Activated T-helper 1 cell treated with Interleukin-2 at 50 U/mL for 16 hours (primary cell): ENCODE measurements around the gene SUSD5.
"Not testable (repeated sequence)": the region's sequence is repeated elsewhere in the genome, so short reads cannot be mapped to it uniquely, and the experiment has no call there.

ENCODE experiments used
- DNase-seq: peaks from one replicate; pipeline ENCODE4 v3.0.0-alpha.2; 2020; ENCODE audit warnings: low read depth

The SUSD5 gene

GRCh38 chr3:33152363-33153360, 65.9 kb downstream of the SUSD5 start:
- DNase-seq: no peak

- no peak for DNase-seq
Observed at GRCh38 chr3:33149342-33149741, 69.3 kb downstream of the SUSD5 start.

GRCh38 chr3:33146791-33147445, 71.7 kb downstream of the SUSD5 start:
- no peak for DNase-seq

GRCh38 chr3:33145901-33146580, 72.6 kb downstream of the SUSD5 start:
- no peak for DNase-seq

GRCh38 chr3:33145221-33145900, 73.2 kb downstream of the SUSD5 start:
- DNase-seq: no peak

GRCh38 chr3:33144433-33144832, 74.2 kb downstream of the SUSD5 start:
- no peak for DNase-seq

- no peak for DNase-seq
Observed at GRCh38 chr3:33141006-33141405, 77.6 kb downstream of the SUSD5 start.

GRCh38 chr3:33139996-33140395, 78.6 kb downstream of the SUSD5 start:
- DNase-seq: no peak

GRCh38 chr3:33139006-33139623, 79.5 kb downstream of the SUSD5 start:
- DNase-seq: not testable (repeated sequence)

- no peak for DNase-seq
Observed at GRCh38 chr3:33137691-33138090, 80.9 kb downstream of the SUSD5 start.

GRCh38 chr3:33134026-33134625, 84.5 kb downstream of the SUSD5 start:
- DNase-seq: no peak

GRCh38 chr3:33132019-33132360, 86.6 kb downstream of the SUSD5 start:
- no peak for DNase-seq

GRCh38 chr3:33131331-33132018, 87.1 kb downstream of the SUSD5 start:
- DNase-seq: no peak

- no peak for DNase-seq
Observed at GRCh38 chr3:33130144-33130543, 88.5 kb downstream of the SUSD5 start.

GRCh38 chr3:33128706-33129105, 89.9 kb downstream of the SUSD5 start:
- no peak for DNase-seq

- DNase-seq: no peak
Observed at GRCh38 chr3:33125840-33126239, 92.8 kb downstream of the SUSD5 start.

- no peak for DNase-seq
Observed at GRCh38 chr3:33124638-33125037, 94.0 kb downstream of the SUSD5 start.

GRCh38 chr3:33122991-33123390, 95.6 kb downstream of the SUSD5 start:
- no peak for DNase-seq

- DNase-seq: no peak
Observed at GRCh38 chr3:33119891-33120290, 98.7 kb downstream of the SUSD5 start.

- no peak for DNase-seq
Observed at GRCh38 chr3:33117461-33117860, 101.1 kb downstream of the SUSD5 start.
